Superior temporal gyrus (tissue), 1 donor: Measurements from ENCODE around the gene IL31.

Experiments
- DNase-seq: peaks from one replicate; pipeline ENCODE4 v3.0.0-alpha.2; 2016; ENCODE audit errors: extremely low spot score

The IL31 gene

GRCh38 chr12:122155705-122156104 lies 18.3 kb downstream of the IL31 start:
- no peak for DNase-seq

- no peak for DNase-seq
Measured at GRCh38 chr12:122152754-122153153, 21.3 kb downstream of the IL31 start.

GRCh38 chr12:122150127-122150681 lies 23.8 kb downstream of the IL31 start:
- no peak for DNase-seq

GRCh38 chr12:122148657-122149056 lies 25.4 kb downstream of the IL31 start:
- no peak for DNase-seq

GRCh38 chr12:122147514-122148290 lies 26.3 kb downstream of the IL31 start:
- DNase-seq = no peak

GRCh38 chr12:122145505-122146330 lies 28.3 kb downstream of the IL31 start:
- DNase-seq = no peak

- no peak for DNase-seq
Measured at GRCh38 chr12:122144885-122145284, 29.1 kb downstream of the IL31 start.

GRCh38 chr12:122142857-122143256 lies 31.2 kb downstream of the IL31 start:
- no peak for DNase-seq

GRCh38 chr12:122141911-122142725 lies 31.9 kb downstream of the IL31 start:
- no peak for DNase-seq

- DNase-seq = no peak
Measured at GRCh38 chr12:122140467-122141257, 33.4 kb downstream of the IL31 start.

GRCh38 chr12:122139941-122140340 lies 34.1 kb downstream of the IL31 start:
- no peak for DNase-seq

- DNase-seq = no peak
Measured at GRCh38 chr12:122139266-122139665, 34.8 kb downstream of the IL31 start.

GRCh38 chr12:122138616-122139015 lies 35.4 kb downstream of the IL31 start:
- DNase-seq = no peak

- no peak for DNase-seq
Measured at GRCh38 chr12:122138181-122138580, 35.8 kb downstream of the IL31 start.

- DNase-seq = no peak
Measured at GRCh38 chr12:122137681-122138080, 36.3 kb downstream of the IL31 start.

GRCh38 chr12:122137229-122137628 lies 36.8 kb downstream of the IL31 start:
- DNase-seq = no peak

- DNase-seq = no peak
Measured at GRCh38 chr12:122135437-122136031, 38.5 kb downstream of the IL31 start.

- no peak for DNase-seq
Measured at GRCh38 chr12:122133192-122133950, 40.6 kb downstream of the IL31 start.

- DNase-seq = no peak
Measured at GRCh38 chr12:122130150-122130549, 43.9 kb downstream of the IL31 start.

GRCh38 chr12:122129131-122129530 lies 44.9 kb downstream of the IL31 start:
- no peak for DNase-seq
